HG02610 (cell line): Measurements from ENCODE around the gene CARD14.

Experiments used
- ATAC-seq: cut with Tn5 transposase; IDR thresholded peaks from one replicate; pipeline ENCODE4 v1.9.1; 2021; ENCODE audit warnings: mild to moderate bottlenecking, moderate library complexity; ENCODE audit not compliant: unreplicated experiment

The CARD14 gene

DNA sequence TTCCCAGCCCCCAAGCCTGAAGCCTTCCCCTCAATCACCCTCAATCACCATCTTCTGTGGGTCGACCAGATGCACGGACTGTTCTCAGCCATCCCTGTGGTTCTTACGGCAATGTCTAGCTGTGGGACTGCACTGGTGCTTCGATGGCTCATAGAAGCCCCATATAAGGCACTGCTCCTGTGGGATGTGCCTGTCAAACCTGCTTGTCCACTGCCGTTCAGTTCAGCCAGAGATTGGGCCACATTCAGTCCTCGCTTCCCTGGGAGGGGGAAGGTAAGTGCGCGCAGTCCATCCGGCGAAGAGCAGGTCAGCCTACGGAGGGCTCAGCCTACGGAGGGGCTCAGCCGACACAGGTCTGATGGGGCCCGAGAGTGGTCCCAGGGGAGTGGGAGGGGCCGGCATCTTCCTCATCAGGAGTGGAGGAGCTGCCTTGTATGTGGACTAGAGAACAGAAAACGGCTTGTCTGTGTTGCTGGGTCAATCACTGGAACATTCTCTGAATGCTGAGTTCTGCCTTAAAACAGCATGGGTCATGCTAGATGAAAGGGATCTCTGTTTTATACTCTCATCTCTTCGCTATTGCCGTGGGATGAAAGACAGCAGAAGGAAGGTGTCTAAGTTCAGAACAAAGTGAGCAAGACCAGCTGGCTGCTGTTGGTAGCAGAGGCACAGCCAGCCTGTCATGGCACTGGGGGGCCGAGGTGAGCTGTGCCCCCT, at the start of gene CARD14:
TSS of gene CARD14 (plus strand) at position 247 of the 717 bp plus-strand sequence. CDS start 11,409 bp downstream, outside the sequence.
- ATAC-seq: no peak

- no peak for ATAC-seq
Measured at GRCh38 chr17:80122026-80122575, 47.7 kb upstream of the CARD14 start.

- ATAC-seq: no peak
Measured at GRCh38 chr17:80122926-80123505, 46.8 kb upstream of the CARD14 start.

- ATAC-seq: no peak
Measured at GRCh38 chr17:80123791-80124190, 46.0 kb upstream of the CARD14 start.

- ATAC-seq: no peak
Measured at GRCh38 chr17:80124351-80124981, 45.4 kb upstream of the CARD14 start.

DNA sequence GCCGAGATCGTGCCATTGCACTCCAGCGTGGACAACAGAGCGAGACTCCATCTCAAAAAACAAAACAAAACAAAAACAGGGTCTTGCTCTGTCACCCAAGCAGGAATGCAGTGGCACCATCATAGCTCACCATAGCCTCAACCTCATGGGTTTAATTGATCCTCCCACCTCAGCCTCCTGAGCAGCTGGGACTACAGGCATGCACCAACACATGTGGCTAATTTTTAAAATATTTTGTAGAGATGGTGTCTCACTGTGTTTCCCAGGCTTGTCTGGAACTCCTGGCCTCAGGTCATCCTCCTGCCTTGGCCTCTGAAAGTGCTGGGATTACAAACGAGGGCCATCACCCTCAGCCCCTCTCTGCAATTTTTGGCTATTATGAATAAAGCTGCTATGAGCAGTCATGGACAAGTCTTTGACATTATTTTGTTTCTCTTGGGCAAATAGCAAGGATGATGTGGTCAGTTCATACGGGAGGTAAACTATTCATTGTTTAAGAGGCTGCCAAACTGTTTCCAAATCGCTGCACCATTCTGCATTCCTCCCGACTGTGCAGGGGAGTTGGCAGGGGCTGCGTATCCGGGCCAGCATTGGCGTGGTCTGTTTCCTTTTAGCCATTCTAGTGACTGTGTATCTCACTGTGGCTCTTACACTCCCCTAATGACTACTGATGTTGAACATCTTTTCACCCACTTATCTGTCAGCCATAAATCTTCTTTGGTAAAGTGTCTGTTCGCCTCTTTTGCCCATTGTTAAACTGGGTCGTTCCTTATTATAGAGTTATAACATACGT, 44.0 kb upstream of the CARD14 start:
- ATAC-seq: no peak

GRCh38 chr17:80126449-80126715, 43.4 kb upstream of the CARD14 start:
- ATAC-seq: no peak

DNA sequence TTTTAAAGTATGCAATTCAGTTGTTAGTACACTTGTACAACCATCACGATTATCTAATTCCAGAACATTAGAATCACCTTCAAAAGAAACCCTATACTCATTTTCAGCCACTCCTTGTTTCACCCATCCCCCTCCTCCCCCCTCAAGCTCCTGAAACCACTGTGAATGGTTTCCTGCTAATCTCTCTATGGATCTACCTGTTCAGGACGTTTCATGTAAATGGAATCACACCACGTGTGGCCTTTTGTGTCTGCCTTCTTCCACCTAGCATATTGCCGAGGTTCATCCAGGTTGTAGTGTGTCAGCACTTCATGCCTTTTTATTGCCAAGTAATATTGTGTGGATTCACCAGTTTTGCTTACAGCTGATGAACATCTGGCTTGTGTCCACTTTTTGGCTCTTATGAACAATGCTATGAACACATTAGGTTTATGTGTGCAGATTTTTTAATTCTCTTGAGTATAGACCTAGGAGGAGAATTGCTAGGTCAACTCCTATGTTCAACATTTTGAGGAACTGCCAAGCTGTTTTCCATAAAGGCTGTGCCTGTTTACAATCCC, 40.7 kb upstream of the CARD14 start:
- no peak for ATAC-seq

DNA sequence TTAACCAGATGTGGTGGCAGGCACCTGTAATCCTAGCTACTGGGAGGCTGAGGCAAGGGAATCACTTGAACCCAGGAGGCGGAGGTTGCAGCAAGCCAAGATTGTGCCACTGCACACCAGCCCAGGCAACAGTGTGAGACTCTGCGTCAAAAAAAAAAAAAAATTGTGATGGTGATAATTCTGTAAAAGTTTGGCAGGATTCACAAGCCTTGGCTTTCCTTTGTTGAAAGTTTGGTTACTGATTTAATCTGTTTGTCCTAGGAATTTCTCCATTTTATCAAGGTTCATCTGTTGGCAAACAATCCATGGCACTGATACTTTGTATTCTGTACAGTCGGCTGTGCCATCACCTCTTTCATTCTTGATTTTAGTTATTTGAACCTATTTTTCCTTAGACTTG, 38.8 kb upstream of the CARD14 start:
- no peak for ATAC-seq

- ATAC-seq: no peak
Measured at GRCh38 chr17:80132906-80133625, 36.8 kb upstream of the CARD14 start.

DNA sequence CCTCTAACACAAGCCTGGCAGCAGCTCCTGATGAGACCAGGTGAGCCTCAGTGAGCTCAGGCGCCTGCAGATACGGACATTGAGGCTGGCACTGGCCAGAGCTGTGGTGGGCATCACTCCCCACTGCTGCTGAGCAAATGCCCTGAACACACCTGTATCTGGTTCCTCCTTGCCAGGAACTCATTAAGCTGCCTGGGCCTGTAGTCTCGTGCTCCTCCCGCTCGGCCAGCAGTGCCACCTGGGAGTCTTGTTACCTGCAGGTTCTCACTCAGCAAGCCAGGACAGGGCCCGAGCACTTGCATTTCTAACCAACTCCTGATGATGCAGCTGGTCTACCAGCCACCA, 36.2 kb upstream of the CARD14 start:
- ATAC-seq: no peak

DNA sequence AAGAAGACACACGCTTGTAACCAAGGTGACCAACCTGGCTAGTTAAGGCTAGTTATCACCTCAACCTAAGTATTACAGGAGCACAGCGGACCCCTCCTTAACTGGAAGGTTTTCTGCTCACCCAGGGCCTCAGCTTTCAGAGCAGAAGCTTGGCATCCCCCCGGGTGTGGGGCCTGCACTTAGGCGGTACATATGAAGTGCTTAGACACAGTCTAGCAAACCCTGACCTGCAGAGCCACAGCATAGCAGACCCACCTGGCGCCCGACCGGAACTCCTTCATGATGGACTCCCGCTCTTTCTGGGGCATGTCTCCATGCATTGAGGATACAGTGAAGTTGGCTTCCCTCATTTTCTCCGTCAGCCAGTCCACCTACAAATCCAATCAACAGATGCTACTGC, 32.7 kb upstream of the CARD14 start:
- ATAC-seq: no peak

DNA sequence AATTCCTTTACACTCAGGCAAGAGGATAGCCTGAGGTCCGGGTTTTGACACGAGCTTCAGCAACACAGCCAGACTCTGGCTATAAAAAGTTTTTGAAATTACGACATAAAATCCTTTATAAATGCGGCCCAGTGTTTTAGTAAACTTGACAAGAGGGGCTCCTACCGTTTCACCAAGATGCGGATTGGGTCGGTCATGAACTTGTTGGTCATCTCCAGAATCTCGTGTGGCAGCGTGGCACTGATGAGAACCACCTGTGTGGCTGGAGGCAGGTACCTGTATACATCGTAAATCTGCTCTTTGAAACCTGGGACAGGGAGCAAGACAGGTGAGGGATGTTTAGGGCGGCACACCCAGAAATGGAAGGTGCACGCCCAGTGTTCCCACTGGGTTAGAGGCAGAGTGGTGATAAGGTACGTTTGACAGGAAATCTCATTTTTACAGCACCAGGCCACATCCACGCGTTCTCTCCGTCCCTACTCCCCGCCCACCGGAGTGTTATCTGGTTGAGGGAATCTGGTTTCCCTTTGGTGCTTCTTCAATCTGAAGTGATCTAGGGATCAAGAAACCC, 30.9 kb upstream of the CARD14 start:
- ATAC-seq: no peak

GRCh38 chr17:80141463-80142165, 28.2 kb upstream of the CARD14 start:
- no peak for ATAC-seq

DNA sequence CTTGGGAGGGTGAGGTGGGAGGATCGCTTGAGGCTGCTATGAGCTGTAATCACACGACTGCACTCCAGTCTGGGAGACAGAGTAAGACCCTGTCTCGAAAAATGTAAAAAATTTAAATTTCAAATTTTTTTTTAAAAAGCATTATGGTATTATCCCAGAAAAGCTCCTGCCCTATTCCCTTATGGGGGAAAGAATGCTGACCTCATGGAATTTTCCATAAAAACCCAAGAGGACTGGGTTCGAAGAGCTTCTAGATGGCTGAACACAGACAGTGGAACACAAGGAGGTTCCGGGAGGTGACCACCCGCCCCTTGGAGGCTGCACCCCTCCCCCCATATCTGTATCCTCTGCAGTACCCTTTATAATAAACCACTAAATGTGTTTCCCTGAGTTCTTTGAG, 26.9 kb upstream of the CARD14 start:
- no peak for ATAC-seq

GRCh38 chr17:80145076-80146075, 24.5 kb upstream of the CARD14 start:
- no peak for ATAC-seq

- no peak for ATAC-seq
Measured at GRCh38 chr17:80146121-80147034, 23.5 kb upstream of the CARD14 start.
